Measurements from ENCODE around the gene TTPAL. TPM values are rescaled to one million over a fixed set of nuclear protein-coding genes. Genes with fewer than 3 reads are reported as not detected.

The TTPAL gene
- total RNA-seq, 1 experiment from 2014 or later, result 21.1 TPM

DNA sequence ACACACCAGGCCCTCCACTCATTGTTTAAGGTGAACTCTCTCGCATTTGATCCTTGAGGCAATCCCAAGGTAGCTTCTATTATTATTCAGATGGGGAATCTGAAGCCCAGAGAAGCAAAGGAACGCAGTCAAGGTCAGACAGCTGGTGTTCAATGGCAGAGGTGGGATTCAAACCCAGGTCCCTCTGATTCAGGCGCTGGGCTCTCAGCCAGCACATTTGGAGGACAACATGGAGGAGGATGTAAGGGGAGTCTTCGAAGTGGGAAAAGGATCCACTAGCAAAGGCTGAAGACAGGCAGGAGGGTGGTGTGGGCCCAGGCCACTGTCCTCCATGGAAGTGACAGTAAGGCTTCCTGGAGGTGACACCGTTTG, 13.9 kb upstream of the TTPAL start:
- Histone ChIP-seq H3K23ac (ENCODE audit: insufficient read length, low read depth, low read length) (no peak overlapping the region), H3K23me2 (ENCODE audit: insufficient read length, low read depth, low read length, poor library complexity, severe bottlenecking) (no peaks in the 10 kb centered on the region), H2BK120ac (ENCODE audit: low read depth, low read length, poor library complexity, severe bottlenecking) (no peak overlapping the region), H3K4ac (ENCODE audit: low read depth, low read length) (no peak overlapping the region), H3K79me1 (ENCODE audit: insufficient read depth, low read depth, low read length, poor library complexity, severe bottlenecking) (no peaks in the 10 kb centered on the region), H4K91ac (ENCODE audit: insufficient read length, low read depth, low read length) (no peak overlapping the region), H3K4me1 (ENCODE audit: insufficient read depth, low read length) (no peaks in the 10 kb centered on the region), H3K14ac (ENCODE audit: insufficient read depth, low read length) (no peak overlapping the region), H4K20me1 (ENCODE audit: control insufficient read depth, insufficient read depth, insufficient read length) (no peaks in the 10 kb centered on the region), H3K79me2 (ENCODE audit: insufficient read depth, low read length) (no peaks in the 10 kb centered on the region), H3K18ac (ENCODE audit: insufficient read length, low read depth, low read length) (no peak overlapping the region), H3K27me3 (ENCODE audit: insufficient read depth, low read length) (no peaks in the 10 kb centered on the region), H2BK20ac (ENCODE audit: low read depth, low read length, poor library complexity, severe bottlenecking) (no peak overlapping the region), H2BK5ac (ENCODE audit: insufficient read length, low read length) (no peak overlapping the region), H3K27ac (ENCODE audit: insufficient read length, low read depth, low read length) (no peak overlapping the region), H3K56ac (ENCODE audit: insufficient read length, low read depth, low read length) (no peak overlapping the region), H4K8ac (replicated peaks; ENCODE audit: insufficient read length, low read depth, low read length) (no peak overlapping the region), H2AFZ (ENCODE audit: low read length) (no peak overlapping the region), H2BK12ac (ENCODE audit: insufficient read length, low read depth, low read length) (no peak overlapping the region), H2BK15ac (ENCODE audit: low read depth, low read length) (no peak overlapping the region), H3K9ac (ENCODE audit: extremely low read depth, insufficient read length, low read length) (no peak overlapping the region), H4K5ac (ENCODE audit: insufficient read length, low read depth, low read length) (no peak overlapping the region), H3T11ph (ENCODE audit: low read length) (no peak overlapping the region), H3K4me2 (ENCODE audit: insufficient read depth, insufficient read length, low read length) (no peak overlapping the region), H2AK5ac (ENCODE audit: insufficient read length, low read length) (no peak overlapping the region), H3K9me3 (ENCODE audit: control insufficient read depth, low read depth, low read length) (no peaks in the 10 kb centered on the region)
- H3K4me1 Mint-ChIP-seq, result peaks cover 12 to 15% of the 10 kb centered on the region in 2 experiments
- no peak for DNase-seq
- H3K9me3 Mint-ChIP-seq, result no peaks in the 10 kb centered on the region
- H3K4me3 Mint-ChIP-seq, result no peak overlapping the region
- WGBS (ENCODE audit: extremely low coverage, insufficient read length, low lambda C conversion rate), result no CpG with 5 or more reads among the region's 5 CpGs
- no peaks in the 10 kb centered on the region for H3K27me3 Mint-ChIP-seq (ENCODE audit: low read depth)
- no peak overlapping the region for H3K27ac Mint-ChIP-seq
- TF ChIP-seq, protein P1, sequence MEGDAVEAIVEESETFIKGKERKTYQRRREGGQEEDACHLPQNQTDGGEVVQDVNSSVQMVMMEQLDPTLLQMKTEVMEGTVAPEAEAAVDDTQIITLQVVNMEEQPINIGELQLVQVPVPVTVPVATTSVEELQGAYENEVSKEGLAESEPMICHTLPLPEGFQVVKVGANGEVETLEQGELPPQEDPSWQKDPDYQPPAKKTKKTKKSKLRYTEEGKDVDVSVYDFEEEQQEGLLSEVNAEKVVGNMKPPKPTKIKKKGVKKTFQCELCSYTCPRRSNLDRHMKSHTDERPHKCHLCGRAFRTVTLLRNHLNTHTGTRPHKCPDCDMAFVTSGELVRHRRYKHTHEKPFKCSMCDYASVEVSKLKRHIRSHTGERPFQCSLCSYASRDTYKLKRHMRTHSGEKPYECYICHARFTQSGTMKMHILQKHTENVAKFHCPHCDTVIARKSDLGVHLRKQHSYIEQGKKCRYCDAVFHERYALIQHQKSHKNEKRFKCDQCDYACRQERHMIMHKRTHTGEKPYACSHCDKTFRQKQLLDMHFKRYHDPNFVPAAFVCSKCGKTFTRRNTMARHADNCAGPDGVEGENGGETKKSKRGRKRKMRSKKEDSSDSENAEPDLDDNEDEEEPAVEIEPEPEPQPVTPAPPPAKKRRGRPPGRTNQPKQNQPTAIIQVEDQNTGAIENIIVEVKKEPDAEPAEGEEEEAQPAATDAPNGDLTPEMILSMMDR (conservative IDR thresholded peaks at IDR 0.05), result no peak
- H3K36me3 Mint-ChIP-seq (ENCODE audit: insufficient read depth in 1 of 3, low read depth in 3 of 3), result no peaks in the 10 kb centered on the region

Measured in H9 (cell line).